ENCODE measurements around the gene TMEM115.

TMEM115 gene

GRCh38 chr3:50370594-50370993 lies 11.3 kb upstream of the TMEM115 start:
- CTCF ChIA-PET = interaction anchor here (1.1 kb wide), 1 partner anchor 179 kb away, joined by 4 read pairs; no protein-coding TSS in a partner anchor
- DNase-seq = no peak
- H3K4me3 Mint-ChIP-seq = no peak overlapping the region

GRCh38 chr3:50369012-50369670 lies 9.8 kb upstream of the TMEM115 start:
- peaks cover 16% of the 10 kb centered on the region for H3K4me1 Mint-ChIP-seq
- DNase-seq = no peak
- H3K27me3 Mint-ChIP-seq = peaks cover 39% of the 10 kb centered on the region
- no peak overlapping the region for H3K4me3 Mint-ChIP-seq
- H3K27ac Mint-ChIP-seq = no peak overlapping the region
- CTCF ChIA-PET = interaction anchor here (0.8 kb wide), 1 partner anchor 1019 kb away, joined by 3 read pairs; no protein-coding TSS in a partner anchor
- no peaks in the 10 kb centered on the region for H3K9me3 Mint-ChIP-seq
- H3K36me3 Mint-ChIP-seq = no peaks in the 10 kb centered on the region

More at GRCh38 chr3:50370594-50370993, 11.3 kb upstream of the TMEM115 start:
- peaks cover 11% of the 10 kb centered on the region for H3K4me1 Mint-ChIP-seq
- H3K36me3 Mint-ChIP-seq = no peaks in the 10 kb centered on the region
- no peaks in the 10 kb centered on the region for H3K9me3 Mint-ChIP-seq
- peaks cover 39% of the 10 kb centered on the region for H3K27me3 Mint-ChIP-seq
- H3K27ac Mint-ChIP-seq = no peak overlapping the region

- Mint-ChIP-seq H3K36me3 (no peaks in the 10 kb centered on the region), H3K27me3 (peaks cover 26% of the 10 kb centered on the region), H3K4me1 (peaks cover 18% of the 10 kb centered on the region), H3K9me3 (no peaks in the 10 kb centered on the region), H3K4me3 (peak overlapping the region; percentile 78), H3K27ac (peak overlapping the region; percentile 78)
- CTCF ChIA-PET = interaction anchor here (0.9 kb wide), 1 partner anchor 177 kb away, joined by 3 read pairs; no protein-coding TSS in a partner anchor
- no peak for DNase-seq
Observed at GRCh38 chr3:50365842-50366220, 6.5 kb upstream of the TMEM115 start.

- Mint-ChIP-seq H3K4me1 (peaks cover 18% of the 10 kb centered on the region), H3K4me3 (peak overlapping the region; percentile 78), H3K27me3 (peaks cover 26% of the 10 kb centered on the region), H3K36me3 (no peaks in the 10 kb centered on the region), H3K9me3 (no peaks in the 10 kb centered on the region), H3K27ac (peak overlapping the region; percentile 78)
- DNase-seq = peak; percentile 98
- CTCF ChIA-PET = interaction anchor here (0.6 to 0.9 kb wide), 3 partner anchors 167 to 178 kb away, joined by 3 to 4 read pairs (median 3); no protein-coding TSS in a partner anchor
Observed at GRCh38 chr3:50365080-50365841, 5.9 kb upstream of the TMEM115 start.

GRCh38 chr3:50364573-50365079 lies 5.3 kb upstream of the TMEM115 start:
- CTCF ChIA-PET = interaction anchor here (0.8 to 1.3 kb wide), 2 partner anchors 17 to 178 kb away, joined by 4 read pairs; no protein-coding TSS in a partner anchor
- Mint-ChIP-seq H3K9me3 (no peaks in the 10 kb centered on the region), H3K27me3 (peaks cover 26% of the 10 kb centered on the region), H3K4me1 (peaks cover 25% of the 10 kb centered on the region), H3K4me3 (peak overlapping the region; percentile 78), H3K36me3 (no peaks in the 10 kb centered on the region), H3K27ac (no peak overlapping the region)
- DNase-seq = no peak

- Mint-ChIP-seq H3K4me1 (peaks cover 47% of the 10 kb centered on the region), H3K27ac (peak overlapping the region; percentile 92), H3K27me3 (peaks cover 5% of the 10 kb centered on the region), H3K9me3 (no peaks in the 10 kb centered on the region), H3K36me3 (peaks cover 22% of the 10 kb centered on the region), H3K4me3 (peak overlapping the region; percentile 99)
- DNase-seq = no peak
- CTCF ChIA-PET = interaction anchor here (1.2 kb wide), 1 partner anchor 11 kb away, joined by 3 read pairs; no protein-coding TSS in a partner anchor
Observed at GRCh38 chr3:50359760-50360110, 414 bp upstream of the TMEM115 start.

GRCh38 chr3:50358355-50358910 lies 888 bp downstream of the TMEM115 start:
- H3K27me3 Mint-ChIP-seq = peaks cover 3% of the 10 kb centered on the region
- no peak for DNase-seq
- peaks cover 32% of the 10 kb centered on the region for H3K36me3 Mint-ChIP-seq
- CTCF ChIA-PET = no interaction called here
- H3K9me3 Mint-ChIP-seq = no peaks in the 10 kb centered on the region
- peaks cover 47% of the 10 kb centered on the region for H3K4me1 Mint-ChIP-seq
- H3K27ac Mint-ChIP-seq = peak overlapping the region; percentile 73
- H3K4me3 Mint-ChIP-seq = peak overlapping the region; percentile 99

- H3K27ac Mint-ChIP-seq = peak overlapping the region; percentile 14
- no peaks in the 10 kb centered on the region for H3K27me3 Mint-ChIP-seq
- H3K4me3 Mint-ChIP-seq = peak overlapping the region; percentile 99
- no peaks in the 10 kb centered on the region for H3K9me3 Mint-ChIP-seq
- DNase-seq = no peak
- CTCF ChIA-PET = interaction anchor here (1.1 to 2.3 kb wide), 4 partner anchors 10 to 187 kb away, joined by 3 to 12 read pairs (median 4); partner anchors contain the start of gene RASSF1
- peaks cover 48% of the 10 kb centered on the region for H3K4me1 Mint-ChIP-seq
- peaks cover 36% of the 10 kb centered on the region for H3K36me3 Mint-ChIP-seq
Observed at GRCh38 chr3:50357481-50357880, 1.8 kb downstream of the TMEM115 start.

- Mint-ChIP-seq H3K4me3 (no peak overlapping the region), H3K36me3 (peaks cover 37% of the 10 kb centered on the region), H3K9me3 (no peaks in the 10 kb centered on the region), H3K27ac (no peak overlapping the region), H3K27me3 (no peaks in the 10 kb centered on the region), H3K4me1 (peaks cover 54% of the 10 kb centered on the region)
- CTCF ChIA-PET = interaction anchor here (1.1 to 2.3 kb wide), 4 partner anchors 9 to 188 kb away, joined by 3 to 12 read pairs (median 4); partner anchors contain the start of gene RASSF1
- DNase-seq = no peak
Observed at GRCh38 chr3:50356553-50356952, 2.8 kb downstream of the TMEM115 start.

- Mint-ChIP-seq H3K4me3 (no peak overlapping the region), H3K9me3 (no peaks in the 10 kb centered on the region), H3K36me3 (peaks cover 40% of the 10 kb centered on the region), H3K4me1 (peaks cover 59% of the 10 kb centered on the region), H3K27me3 (no peaks in the 10 kb centered on the region), H3K27ac (no peak overlapping the region)
- CTCF ChIA-PET = interaction anchor here (1.4 to 2.3 kb wide), 3 partner anchors 8 to 188 kb away, joined by 4 to 12 read pairs (median 5); no protein-coding TSS in a partner anchor
- no peak for DNase-seq
Observed at GRCh38 chr3:50355829-50356552, 3.3 kb downstream of the TMEM115 start.

- DNase-seq = no peak
- H3K27ac Mint-ChIP-seq = no peak overlapping the region
- no peaks in the 10 kb centered on the region for H3K27me3 Mint-ChIP-seq
- CTCF ChIA-PET = interaction anchor here (1.0 to 1.4 kb wide), 2 partner anchors 12 to 187 kb away, joined by 4 to 5 read pairs; no protein-coding TSS in a partner anchor
- no peaks in the 10 kb centered on the region for H3K9me3 Mint-ChIP-seq
- no peak overlapping the region for H3K4me3 Mint-ChIP-seq
- peaks cover 46% of the 10 kb centered on the region for H3K36me3 Mint-ChIP-seq
- H3K4me1 Mint-ChIP-seq = peaks cover 63% of the 10 kb centered on the region
Observed at GRCh38 chr3:50354850-50355249, 4.5 kb downstream of the TMEM115 start.

GRCh38 chr3:50354186-50354764 lies 5.0 kb downstream of the TMEM115 start:
- Mint-ChIP-seq H3K27ac (no peak overlapping the region), H3K36me3 (peaks cover 45% of the 10 kb centered on the region), H3K4me3 (no peak overlapping the region), H3K27me3 (no peaks in the 10 kb centered on the region), H3K4me1 (peaks cover 63% of the 10 kb centered on the region), H3K9me3 (no peaks in the 10 kb centered on the region)
- CTCF ChIA-PET = interaction anchor here (1.0 to 2.0 kb wide), 2 partner anchors 11 to 17 kb away, joined by 4 to 11 read pairs; no protein-coding TSS in a partner anchor
- no peak for DNase-seq
